H1 (cell line): ENCODE data around the gene AHDC1. TPM values are rescaled to one million over a fixed set of nuclear protein-coding genes. Genes with fewer than 3 reads are reported as not detected.

Experiments
- CTCF ChIA-PET: fragments of 300-600 bp; sonication (Branson Sonifier 250); formaldehyde crosslinking; loops from one replicate; lab custom pipeline; 2021; ENCODE audit not compliant: partially characterized antibody; lab: Charles Lee
- POLR2A ChIA-PET: fragments of 300-600 bp; sonication (Branson Sonifier 250); formaldehyde crosslinking; loops from one replicate; lab custom pipeline; 2021; ENCODE audit warnings: inconsistent platforms; ENCODE audit not compliant: partially characterized antibody; lab: Charles Lee
- DNase-seq, 2 experiments: peaks; one replicate each; pipeline versions ENCODE4 v3.0.0 to v3.0.0-alpha.2; 2010 to 2022; ENCODE audit warnings: low spot score in 2 of 2, low read depth in 1 of 2, mixed read lengths in 1 of 2
- FAIRE-seq: peaks from 2 replicates; lab custom pipeline; 2011; peaks lifted over from hg19 to GRCh38; lab: Jason Lieb, UNC
- H2AFZ ChIP-seq: 2 replicates; pipeline ENCODE4 v1.8.1; 2012; ENCODE audit warnings: low read length, inconsistent platforms
- H2AK5ac ChIP-seq: 2 replicates; pipeline ENCODE4 v1.6.1; 2013; ENCODE audit warnings: low read depth, low read length
- H2BK120ac ChIP-seq: replicated peaks from 2 replicates; pipeline ENCODE3; 2013; ENCODE audit warnings: low read depth, low read length, inconsistent platforms
- H2BK12ac ChIP-seq: 2 replicates; pipeline ENCODE4 v1.6.1; 2013; ENCODE audit warnings: low read depth, low read length
- H2BK15ac ChIP-seq: 2 replicates; pipeline ENCODE4 v1.6.1; 2013; ENCODE audit warnings: low read length
- H2BK20ac ChIP-seq: 2 replicates; pipeline ENCODE4 v1.6.1; 2013; ENCODE audit warnings: low read length
- H2BK5ac ChIP-seq: 2 replicates; pipeline ENCODE4 v1.6.1; 2013; ENCODE audit warnings: low read depth, low read length
- H3K14ac ChIP-seq: 2 replicates; pipeline ENCODE4 v1.6.1; 2013; ENCODE audit warnings: inconsistent platforms; ENCODE audit not compliant: insufficient read length
- H3K18ac ChIP-seq: 2 replicates; pipeline ENCODE4 v1.6.1; 2013; ENCODE audit warnings: low read length; ENCODE audit errors: extremely low read depth
- H3K23ac ChIP-seq: 2 replicates; pipeline ENCODE4 v1.6.1; 2013; ENCODE audit warnings: inconsistent platforms; ENCODE audit not compliant: insufficient read length
- H3K23me2 ChIP-seq: 2 replicates; pipeline ENCODE4 v1.6.1; 2013; ENCODE audit warnings: low read depth, low read length
- H3K27ac ChIP-seq: 2 replicates; pipeline ENCODE4 v1.6.1; 2011; ENCODE audit warnings: low read depth, low read length, inconsistent platforms
- H3K27me3 ChIP-seq, 4 experiments: replicated peaks in 1 of 4; 1 replicate in 1 of 4; 2 replicates in 3 of 4; pipeline versions ENCODE4 v1.6.1 to v1.8.1; 2011 to 2013; ENCODE audit warnings: low read length in 3 of 4, mild to moderate bottlenecking in 3 of 4, inconsistent platforms in 2 of 4, mixed read lengths in 2 of 4, moderate library complexity in 1 of 4; ENCODE audit not compliant: control insufficient read depth in 3 of 4, insufficient read depth in 3 of 4; ENCODE audit errors: extremely low read depth in 1 of 4
- H3K36me3 ChIP-seq, 4 experiments: 2 replicates each; pipeline versions ENCODE4 v1.6.1 to v1.8.1; 2011 to 2013; ENCODE audit warnings: mild to moderate bottlenecking in 4 of 4, low read length in 3 of 4, moderate library complexity in 2 of 4, control low read depth in 1 of 4, inconsistent platforms in 1 of 4; ENCODE audit not compliant: insufficient read depth in 4 of 4, control insufficient read depth in 2 of 4
- H3K4ac ChIP-seq: replicated peaks from 2 replicates; pipeline ENCODE3; 2013; ENCODE audit warnings: low read length, low read depth, mixed read lengths, inconsistent platforms; ENCODE audit not compliant: insufficient read length
- H3K4me1 ChIP-seq, 4 experiments: replicated peaks in 1 of 4; 1 replicate in 1 of 4; 2 replicates in 3 of 4; pipeline versions ENCODE4 v1.6.1 to v1.8.1; 2011 to 2013; ENCODE audit warnings: low read length in 3 of 4, inconsistent platforms in 2 of 4, mixed read lengths in 1 of 4; ENCODE audit not compliant: insufficient read depth in 4 of 4, control insufficient read depth in 3 of 4
- H3K4me2 ChIP-seq, 2 experiments: 2 replicates each; pipeline versions ENCODE4 v1.6.1 to v1.8.1; 2011 to 2013; ENCODE audit warnings: low read depth in 2 of 2, low read length in 2 of 2, control low read depth in 1 of 2, inconsistent platforms in 1 of 2, mild to moderate bottlenecking in 1 of 2; ENCODE audit not compliant: insufficient read depth in 1 of 2
- H3K4me3 ChIP-seq, 4 experiments: fragments of 200-600, 300-600 bp in 1 of 4; sonication (generic), shearing (Covaris generic), sonication (Bioruptor Twin) in 1 of 4; 2 replicates each; pipeline versions ENCODE4 v1.5.1 to v1.8.1; 2011 to 2016; ENCODE audit warnings: low read length in 4 of 4, low read depth in 3 of 4, control low read depth in 2 of 4, inconsistent platforms in 2 of 4, mild to moderate bottlenecking in 2 of 4, mixed read lengths in 1 of 4, moderate library complexity in 1 of 4; ENCODE audit not compliant: insufficient read depth in 2 of 4; ENCODE audit errors: extremely low read depth in 1 of 4
- H3K56ac ChIP-seq: replicated peaks from 2 replicates; pipeline ENCODE3; 2013; ENCODE audit warnings: low read depth, mild to moderate bottlenecking, mixed read lengths, low read length, inconsistent platforms; ENCODE audit not compliant: insufficient read length
- H3K79me1 ChIP-seq: 2 replicates; pipeline ENCODE4 v1.6.1; 2013; ENCODE audit warnings: low read depth, low read length, control low read depth
- H3K79me2 ChIP-seq, 2 experiments: 2 replicates each; pipeline versions ENCODE4 v1.6.1 to v1.8.1; 2012 to 2013; ENCODE audit warnings: low read length in 2 of 2, mild to moderate bottlenecking in 2 of 2, inconsistent platforms in 1 of 2; ENCODE audit not compliant: insufficient read depth in 2 of 2, control insufficient read depth in 1 of 2
- H3K9ac ChIP-seq, 4 experiments: replicated peaks in 1 of 4; 1 replicate in 1 of 4; 2 replicates in 3 of 4; pipeline versions ENCODE4 v1.6.1 to v1.8.1; 2011 to 2013; ENCODE audit warnings: low read depth in 3 of 4, low read length in 3 of 4, control low read depth in 2 of 4, mild to moderate bottlenecking in 2 of 4, moderate library complexity in 2 of 4, inconsistent platforms in 1 of 4; ENCODE audit errors: extremely low read depth in 1 of 4
- H3K9me3 ChIP-seq, 2 experiments: 2 replicates each; pipeline versions ENCODE4 v1.6.1 to v1.8.1; 2012 to 2013; ENCODE audit warnings: mild to moderate bottlenecking in 2 of 2, moderate library complexity in 2 of 2, control low read depth in 1 of 2, inconsistent platforms in 1 of 2, low read depth in 1 of 2, low read length in 1 of 2, mixed read lengths in 1 of 2; ENCODE audit not compliant: insufficient read depth in 2 of 2
- H4K20me1 ChIP-seq, 2 experiments: replicated peaks in 1 of 2; 2 replicates each; pipeline versions ENCODE3 to v1.8.1; 2011 to 2013; ENCODE audit warnings: inconsistent platforms in 2 of 2, low read length in 2 of 2, mild to moderate bottlenecking in 1 of 2; ENCODE audit not compliant: insufficient read depth in 2 of 2, control insufficient read depth in 1 of 2
- H4K5ac ChIP-seq: 2 replicates; pipeline ENCODE4 v1.6.1; 2013; ENCODE audit warnings: low read length, low read depth, mixed read lengths, inconsistent platforms; ENCODE audit not compliant: insufficient read length
- H4K8ac ChIP-seq: 2 replicates; pipeline ENCODE4 v1.8.0; 2013; ENCODE audit warnings: mild to moderate bottlenecking, moderate library complexity, low read length, inconsistent platforms; ENCODE audit not compliant: insufficient read depth; ENCODE audit errors: extremely low read depth
- H4K91ac ChIP-seq: replicated peaks from 2 replicates; pipeline ENCODE3; 2013; ENCODE audit warnings: low read length, mixed read lengths, inconsistent platforms; ENCODE audit not compliant: insufficient read length
- ASH2L ChIP-seq: fragments of 200-600, 300-600 bp; sonication (generic); IDR thresholded peaks from one replicate; pipeline ENCODE4 v1.7.1; 2017; ENCODE audit warnings: low read length
- CTBP2 ChIP-seq: IDR thresholded peaks from 2 replicates; pipeline ENCODE4 v1.7.0; 2011; ENCODE audit warnings: borderline replicate concordance, mild to moderate bottlenecking, moderate library complexity, mixed read lengths, low read length; ENCODE audit not compliant: insufficient read depth, insufficient read length
- EGR1 ChIP-seq: IDR thresholded peaks from 2 replicates; pipeline ENCODE4 v1.6.1; 2011; ENCODE audit warnings: low read depth, low read length, borderline replicate concordance
- KDM5A ChIP-seq: fragments of 200-600 bp; IDR thresholded peaks from 2 replicates; pipeline ENCODE4 v1.7.1; 2012; ENCODE audit warnings: mild to moderate bottlenecking, low read length, inconsistent platforms, mixed read lengths
- MAX ChIP-seq: IDR thresholded peaks from 2 replicates; pipeline ENCODE4 v1.6.1; 2012; ENCODE audit warnings: inconsistent platforms
- PHF8 ChIP-seq: fragments of 200-600 bp; sonication (generic); conservative IDR thresholded peaks from 2 replicates; pipeline ENCODE4 v1.7.1; 2012; ENCODE audit warnings: low read depth, mild to moderate bottlenecking, inconsistent platforms, low read length, moderate library complexity
- POU5F1 ChIP-seq: IDR thresholded peaks from 2 replicates; pipeline ENCODE4 v1.6.1; 2011; ENCODE audit warnings: low read depth, mild to moderate bottlenecking, low read length, moderate library complexity
- RFX5 ChIP-seq: IDR thresholded peaks from 2 replicates; pipeline ENCODE4 v1.6.1; 2011; ENCODE audit warnings: low read depth, low read length, improper control_type of control experiment, borderline replicate concordance
- SIRT6 ChIP-seq: IDR thresholded peaks from one replicate; pipeline ENCODE4 v1.7.1; 2012; ENCODE audit warnings: low read length, inconsistent platforms
- SIX5 ChIP-seq: IDR thresholded peaks from 2 replicates; pipeline ENCODE4 v1.6.1; 2011; ENCODE audit warnings: mild to moderate bottlenecking, low read depth, low read length
- SP1 ChIP-seq: IDR thresholded peaks from 2 replicates; pipeline ENCODE4 v1.6.1; 2011; ENCODE audit warnings: low read depth, low read length
- SP4 ChIP-seq: IDR thresholded peaks from 2 replicates; pipeline ENCODE4 v1.6.1; 2012; ENCODE audit warnings: low read length, inconsistent platforms
- TEAD4 ChIP-seq: IDR thresholded peaks from 2 replicates; pipeline ENCODE4 v1.6.1; 2012; ENCODE audit warnings: low read depth, low read length, inconsistent platforms, mixed read lengths
- WGBS, 2 experiments: shearing (Covaris generic) in 1 of 2; methylation state at CpG; one replicate each; pipeline versions ENCODE4 v1.1.6 to v1.1.7; 2013 to 2015; ENCODE audit warnings: low lambda C conversion rate in 2 of 2, mixed read lengths in 2 of 2, inconsistent platforms in 1 of 2, low coverage in 1 of 2, missing lambda C conversion rate in 1 of 2; ENCODE audit not compliant: insufficient replicate concordance in 2 of 2, insufficient coverage in 1 of 2, insufficient read length in 1 of 2; ENCODE audit errors: extremely low coverage in 1 of 2, missing lambda C conversion rate in 1 of 2; 5-methylcytosine and 5-hydroxymethylcytosine counted together
- polyA plus RNA-seq, 7 experiments: library from polyadenylated mRNA; depleted of rRNA in 3 of 7; stranded (reverse) in 5 of 7; unstranded in 2 of 7; fragments of >200 nt in 5 of 7; fragments of 200-250 nt in 2 of 7; gene quantifications; 1 replicate in 5 of 7; 2 replicates in 1 of 7; 4 replicates in 1 of 7; pipeline versions ENCODE4 v1.2.1 to v1.2.3, GENCODE V29; 2011 to 2013; ENCODE audit warnings: missing spikeins in 2 of 7, mixed read lengths in 2 of 7
- total RNA-seq: library from RNA; stranded (reverse); fragmentation: NEBNext Ultra II Directional; extraction: Animal tissue kit (Norgen Biotek cat#: 25700); gene quantifications from 2 replicates; pipeline ENCODE4 v1.2.1, GENCODE V29; 2021

AHDC1 gene
- total and polyA plus RNA-seq, 2 of the 8 experiments (the other 6 are each of a cell fraction or from before 2014, with no cell fraction given): 4.4 to 35.1 TPM

- peaks cover 23 to 58% (median 45%) of the 10 kb centered on the region in 4 experiments for H3K4me1 ChIP-seq
- no peak overlapping the region for H3K23ac ChIP-seq
- peaks cover 22 to 63% of the 10 kb centered on the region in 2 experiments for H4K20me1 ChIP-seq
- no peak for DNase-seq
- no peak overlapping the region for H2BK12ac ChIP-seq
- H3K27ac ChIP-seq: no peak overlapping the region
- H2AFZ ChIP-seq: no peak overlapping the region
- H3K79me2 ChIP-seq: peaks cover 5 to 83% of the 10 kb centered on the region in 2 experiments; a peak in 3 of 4 replicates
- H3K36me3 ChIP-seq: no peaks in the 10 kb centered on the region
- H3K27me3 ChIP-seq: no peaks in the 10 kb centered on the region; a peak in 1 of 7 replicates
- peak overlapping the region; percentile 13 to 16; a peak in 2 of 4 replicates for H3K4me2 ChIP-seq
- no peak overlapping the region for H3K18ac ChIP-seq
- H2BK120ac ChIP-seq: no peak overlapping the region
- H3K14ac ChIP-seq: no peak overlapping the region
- no peak overlapping the region for H4K91ac ChIP-seq
- H4K5ac ChIP-seq: no peak overlapping the region
- peaks cover 35% of the 10 kb centered on the region for H3K79me1 ChIP-seq
- no peaks in the 10 kb centered on the region for H3K9me3 ChIP-seq
- no peak overlapping the region for H2BK20ac ChIP-seq
- no peak overlapping the region for H3K9ac ChIP-seq
- ChIA-PET POLR2A (interaction anchor here (1.1 to 13.5 kb wide), 7 partner anchors 7 to 204 kb away, joined by 3 to 355 read pairs (median 7); no protein-coding TSS in a partner anchor), CTCF (interaction anchor here (0.7 to 37.8 kb wide), 15 partner anchors 10 to 299 kb away, joined by 3 to 1807 read pairs (median 3); partner anchors contain the start of genes IFI6 and MAP3K6)
- no peak overlapping the region for H3K56ac ChIP-seq
- H4K8ac ChIP-seq: no peak overlapping the region; the same call in 1 of the 2 replicates
- peak overlapping the region in 1 of 4 experiments; percentile 19; a peak in 1 of 8 replicates for H3K4me3 ChIP-seq
- 36% methylated on average over 2 of the region's 6 CpGs; no CpG with 5 or more reads in 1 of the 2 experiments for WGBS, 2 experiments
- peak overlapping the region; percentile 35; the same call in 1 of the 2 replicates for H2BK5ac ChIP-seq
- H3K23me2 ChIP-seq: peaks cover 12% of the 10 kb centered on the region; the same call in 1 of the 2 replicates
- H2AK5ac ChIP-seq: peak overlapping the region; percentile 86; the same call in 1 of the 2 replicates
- H2BK15ac ChIP-seq: 0 out of 2 replicates have a peak overlapping the region, but pooled peaks have one; percentile 2
- no peak for FAIRE-seq
- H3K4ac ChIP-seq: no peak overlapping the region
- TF ChIP-seq KDM5A: no peak
- TF ChIP-seq PHF8: no peak
- TF ChIP-seq CTBP2: no peak
- TF ChIP-seq TEAD4: no peak
- TF ChIP-seq POU5F1: no peak
- TF ChIP-seq SIRT6: no peak
- TF ChIP-seq ASH2L: no peak
- TF ChIP-seq MAX: no peak
- TF ChIP-seq RFX5: no peak
- TF ChIP-seq SP1: no peak
- no peak for TF ChIP-seq SP4
- no peak for TF ChIP-seq EGR1
- no peak for TF ChIP-seq SIX5
Observed at GRCh38 chr1:27598902-27599528, 4.9 kb downstream of the AHDC1 start.
